ENCODE measurements around the gene PDCD1.

Gene PDCD1

DNA sequence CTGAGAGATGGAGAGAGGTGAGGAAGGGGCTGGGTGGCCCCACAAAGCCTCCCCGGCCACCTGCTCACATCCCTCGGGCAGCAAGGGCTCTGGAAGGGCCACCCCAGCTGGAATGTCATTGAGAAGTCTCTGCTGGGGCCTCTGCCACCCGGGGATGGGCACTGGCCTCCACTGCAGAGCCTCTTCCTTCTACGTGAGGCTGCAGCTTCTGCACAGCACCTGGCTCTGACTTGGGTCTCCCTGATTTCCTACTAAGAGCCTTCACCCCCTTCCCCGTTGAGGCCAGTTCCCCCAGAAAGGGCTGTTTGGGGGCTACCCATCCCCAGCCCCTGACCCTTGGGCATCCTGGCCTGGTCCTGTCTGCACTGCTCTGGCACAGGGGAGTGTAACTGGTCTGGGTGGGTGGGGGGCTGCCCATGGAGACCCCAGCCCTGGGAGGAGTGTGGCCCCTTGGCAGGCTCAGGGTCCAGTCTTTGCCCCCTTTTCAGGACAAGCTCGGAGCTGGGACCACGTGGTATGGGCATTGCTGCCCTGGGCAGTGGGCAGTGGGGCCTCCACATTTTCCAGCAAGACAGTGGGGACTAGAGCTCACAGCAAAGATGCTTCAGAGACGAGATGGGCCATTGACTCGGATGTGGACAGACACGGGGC is 5.6 kb downstream of the PDCD1 start:
- DNase-seq (ENCODE audit: low read depth in 3 of 3, low spot score in 1 of 3) = no peak

DNA sequence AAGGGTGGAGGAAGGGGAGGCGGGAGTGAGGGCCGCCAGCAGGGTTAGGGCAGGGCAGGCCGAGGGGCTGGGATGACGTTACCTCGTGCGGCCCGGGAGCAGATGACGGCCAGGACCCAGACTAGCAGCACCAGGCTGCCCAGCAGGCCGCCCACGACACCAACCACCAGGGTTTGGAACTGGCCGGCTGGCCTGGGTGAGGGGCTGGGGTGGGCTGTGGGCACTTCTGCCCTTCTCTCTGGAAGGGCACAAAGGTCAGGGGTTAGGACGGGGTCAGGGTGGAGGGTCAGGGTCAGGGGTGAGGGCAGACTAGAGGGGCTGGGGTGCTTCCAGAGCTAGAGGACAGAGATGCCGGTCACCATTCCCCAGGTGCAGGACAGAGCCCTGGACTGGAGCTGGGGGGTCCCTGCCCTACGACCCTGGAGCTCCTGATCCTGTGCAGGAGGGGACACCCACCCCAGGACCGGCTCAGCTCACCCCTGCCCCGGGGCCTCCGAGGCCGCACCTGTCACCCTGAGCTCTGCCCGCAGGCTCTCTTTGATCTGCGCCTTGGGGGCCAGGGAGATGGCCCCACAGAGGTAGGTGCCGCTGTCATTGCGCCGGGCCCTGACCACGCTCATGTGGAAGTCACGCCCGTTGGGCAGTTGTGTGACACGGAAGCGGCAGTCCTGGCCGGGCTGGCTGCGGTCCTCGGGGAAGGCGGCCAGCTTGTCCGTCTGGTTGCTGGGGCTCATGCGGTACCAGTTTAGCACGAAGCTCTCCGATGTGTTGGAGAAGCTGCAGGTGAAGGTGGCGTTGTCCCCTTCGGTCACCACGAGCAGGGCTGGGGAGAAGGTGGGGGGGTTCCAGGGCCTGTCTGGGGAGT is 6.3 kb downstream of the PDCD1 start:
- no peak for DNase-seq (ENCODE audit: low read depth in 3 of 3, low spot score in 1 of 3)

GRCh38 chr2:241851325-241852115 is 7.2 kb downstream of the PDCD1 start:
- DNase-seq (ENCODE audit: low read depth in 3 of 3, low spot score in 1 of 3) = no peak

GRCh38 chr2:241850544-241851324 is 8.0 kb downstream of the PDCD1 start:
- no peak for DNase-seq (ENCODE audit: low read depth in 3 of 3, low spot score in 1 of 3)

- DNase-seq (ENCODE audit: low read depth in 3 of 3, low spot score in 1 of 3) = no peak
Measured at GRCh38 chr2:241849616-241850543, 8.8 kb downstream of the PDCD1 start.

DNA sequence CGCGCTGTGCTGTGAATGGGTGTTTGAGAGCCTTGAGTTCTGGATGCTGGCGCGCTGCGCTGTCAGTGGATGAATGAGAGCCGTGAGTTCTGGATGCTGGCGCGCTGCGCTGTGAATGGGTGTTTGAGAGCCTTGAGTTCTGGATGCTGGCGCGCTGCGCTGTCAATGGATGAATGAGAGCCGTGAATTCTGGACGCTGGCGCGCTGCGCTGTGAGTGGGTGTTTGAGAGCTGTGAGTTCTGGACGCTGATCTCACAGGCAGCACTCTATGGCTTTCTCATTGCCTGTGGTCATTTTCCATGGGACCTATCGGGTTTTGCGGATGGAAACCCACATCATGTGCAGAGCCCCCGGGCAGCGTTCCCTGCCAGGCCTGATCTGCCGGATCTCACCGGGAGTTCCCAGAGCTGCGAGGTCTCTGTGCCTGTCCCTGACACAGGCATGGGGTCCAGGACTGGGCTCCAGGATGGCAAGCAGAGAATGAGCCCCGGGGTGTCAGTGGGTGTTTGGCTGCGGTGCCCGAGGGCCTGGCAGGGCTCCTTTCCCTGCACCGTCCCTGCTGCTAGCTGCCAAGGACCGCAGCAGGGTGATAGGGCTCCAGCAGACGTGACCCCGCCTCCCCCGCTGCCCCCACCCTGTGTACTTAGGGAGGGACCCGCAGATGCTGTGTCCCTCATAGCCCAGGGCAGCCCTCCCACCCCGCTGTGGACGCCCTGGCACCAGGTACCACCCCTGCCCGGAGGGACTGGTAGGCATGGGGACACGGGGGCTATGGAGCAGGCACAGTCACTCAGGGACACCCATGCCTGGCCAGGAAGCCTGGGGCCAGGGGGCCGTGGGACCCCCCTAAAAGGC is 9.7 kb downstream of the PDCD1 start:
- no peak for DNase-seq (ENCODE audit: low read depth in 3 of 3, low spot score in 1 of 3)

DNA sequence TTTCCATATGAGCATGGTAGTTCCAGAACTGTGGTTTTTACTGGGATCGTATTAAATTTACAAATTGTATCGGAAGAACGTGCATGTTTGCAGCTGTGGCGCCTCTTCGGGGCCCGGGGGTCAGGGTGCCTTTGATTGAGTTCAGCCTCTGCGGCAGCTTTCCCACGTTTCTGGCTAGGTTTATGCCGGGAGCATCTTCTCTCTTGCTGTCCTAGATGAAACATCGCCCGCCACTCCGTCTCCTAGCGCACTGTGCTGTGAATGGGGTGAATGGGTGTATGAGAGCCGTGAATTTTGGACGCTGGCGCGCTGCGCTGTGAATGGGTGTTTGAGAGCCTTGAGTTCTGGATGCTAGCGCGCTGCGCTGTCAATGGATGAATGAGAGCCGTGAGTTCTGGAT is 12.3 kb downstream of the PDCD1 start:
- no peak for DNase-seq (ENCODE audit: low read depth in 3 of 3, low spot score in 1 of 3)

- DNase-seq (ENCODE audit: low read depth in 3 of 3, low spot score in 1 of 3) = no peak
Measured at GRCh38 chr2:241844831-241845578, 13.7 kb downstream of the PDCD1 start.

- DNase-seq (ENCODE audit: low read depth in 3 of 3, low spot score in 1 of 3) = peak; percentile 63 to 75 (median 70)
Measured at GRCh38 chr2:241844066-241844728, 14.5 kb downstream of the PDCD1 start.

- no peak for DNase-seq (ENCODE audit: low read depth in 3 of 3, low spot score in 1 of 3)
Measured at GRCh38 chr2:241843321-241844065, 15.2 kb downstream of the PDCD1 start.

GRCh38 chr2:241842620-241843211 is 16.0 kb downstream of the PDCD1 start:
- no peak for DNase-seq (ENCODE audit: low read depth in 3 of 3, low spot score in 1 of 3)

GRCh38 chr2:241842067-241842415 is 16.7 kb downstream of the PDCD1 start:
- no peak for DNase-seq (ENCODE audit: low read depth in 3 of 3, low spot score in 1 of 3)

GRCh38 chr2:241841181-241842066 is 17.3 kb downstream of the PDCD1 start:
- no peak for DNase-seq (ENCODE audit: low read depth in 3 of 3, low spot score in 1 of 3)

GRCh38 chr2:241837197-241837965 is 21.3 kb downstream of the PDCD1 start:
- DNase-seq (ENCODE audit: low read depth in 3 of 3, low spot score in 1 of 3) = no peak

DNA sequence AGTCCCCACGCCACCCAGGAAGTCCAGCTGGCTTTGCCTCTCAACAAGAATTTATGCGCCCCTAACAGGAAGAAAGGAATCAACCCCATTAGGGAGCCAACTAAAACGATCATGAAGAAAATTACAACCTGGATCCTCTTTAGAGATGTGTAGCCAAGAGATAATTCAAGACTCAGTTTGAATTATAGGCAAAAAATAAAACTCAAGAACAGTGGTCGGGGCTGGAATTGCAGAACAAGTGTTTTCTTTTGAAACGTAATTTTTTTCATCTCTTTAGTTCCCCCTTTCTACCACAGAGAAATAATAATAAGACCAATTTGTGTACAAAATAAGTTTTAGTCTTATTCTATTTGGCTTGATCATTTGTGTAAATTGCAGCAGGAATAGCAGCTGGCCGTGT is 22.4 kb downstream of the PDCD1 start:
- DNase-seq (ENCODE audit: low read depth in 3 of 3, low spot score in 1 of 3) = no peak

Data from stimulated activated CD4-positive, alpha-beta T cell treated with anti-CD3 and anti-CD28 coated beads, TNF-alpha, amount 100 ng/mL, for 1 hour (primary cell).